Measurements from ENCODE around the gene G6PC1. TPM values are rescaled to one million over a fixed set of nuclear protein-coding genes. Genes with fewer than 3 reads are reported as not detected.

G6PC1 gene
- total RNA-seq, 4 donors from 2014 or later, result 0.06 TPM; not detected in 3

DNA sequence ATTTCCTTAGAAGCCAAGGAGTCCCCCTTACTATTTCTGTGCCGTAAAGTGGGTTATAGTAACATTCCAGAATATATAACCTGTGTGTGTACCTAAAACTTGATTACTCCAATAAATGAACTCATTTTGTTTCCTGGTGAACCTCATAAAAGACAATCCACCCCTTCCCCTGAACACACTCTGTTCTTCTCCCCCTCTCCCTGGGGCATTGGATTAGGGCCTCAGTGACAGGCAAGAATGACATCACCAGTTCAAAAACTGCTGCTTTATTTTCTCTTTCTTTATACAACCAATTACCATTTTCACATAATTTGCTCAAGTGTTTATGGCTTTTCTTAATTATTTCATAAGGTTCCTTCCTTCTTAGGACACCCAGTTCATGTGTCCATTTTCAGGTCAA is 46.2 kb downstream of the G6PC1 start:
- intact Hi-C loops (cut with DNase I), result no loop called here
- H3K27ac ChIP-seq (replicated peaks in 1 of 4), result peak overlapping the region in 2 of 4 donors; percentile 48

GRCh38 chr17:42950044-42950783 is 49.6 kb downstream of the G6PC1 start:
- Histone ChIP-seq H3K4me1 (peaks cover 4 to 13% (median 12%) of the 10 kb centered on the region in 4 donors), H3K4me3 (no peak overlapping the region), H3K27me3 (no peaks in the 10 kb centered on the region), H3K9me3 (no peaks in the 10 kb centered on the region), H3K27ac (replicated peaks in 1 of 4) (no peak overlapping the region), H3K36me3 (peaks cover 38 to 74% (median 73%) of the 10 kb centered on the region in 4 donors)
- no peak for DNase-seq (ENCODE audit: extremely low spot score)
- TF ChIP-seq POLR2A (IDR thresholded peaks at IDR 0.05; ENCODE audit: low read depth) (no peak), EP300 (IDR thresholded peaks at IDR 0.05) (no peak), POLR2AphosphoS5 (IDR thresholded peaks at IDR 0.05) (no peak)
- TF ChIP-seq, protein P1, sequence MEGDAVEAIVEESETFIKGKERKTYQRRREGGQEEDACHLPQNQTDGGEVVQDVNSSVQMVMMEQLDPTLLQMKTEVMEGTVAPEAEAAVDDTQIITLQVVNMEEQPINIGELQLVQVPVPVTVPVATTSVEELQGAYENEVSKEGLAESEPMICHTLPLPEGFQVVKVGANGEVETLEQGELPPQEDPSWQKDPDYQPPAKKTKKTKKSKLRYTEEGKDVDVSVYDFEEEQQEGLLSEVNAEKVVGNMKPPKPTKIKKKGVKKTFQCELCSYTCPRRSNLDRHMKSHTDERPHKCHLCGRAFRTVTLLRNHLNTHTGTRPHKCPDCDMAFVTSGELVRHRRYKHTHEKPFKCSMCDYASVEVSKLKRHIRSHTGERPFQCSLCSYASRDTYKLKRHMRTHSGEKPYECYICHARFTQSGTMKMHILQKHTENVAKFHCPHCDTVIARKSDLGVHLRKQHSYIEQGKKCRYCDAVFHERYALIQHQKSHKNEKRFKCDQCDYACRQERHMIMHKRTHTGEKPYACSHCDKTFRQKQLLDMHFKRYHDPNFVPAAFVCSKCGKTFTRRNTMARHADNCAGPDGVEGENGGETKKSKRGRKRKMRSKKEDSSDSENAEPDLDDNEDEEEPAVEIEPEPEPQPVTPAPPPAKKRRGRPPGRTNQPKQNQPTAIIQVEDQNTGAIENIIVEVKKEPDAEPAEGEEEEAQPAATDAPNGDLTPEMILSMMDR (IDR thresholded peaks at IDR 0.05), result no peak
- 95% methylated on average over 13 of the region's 13 CpGs for WGBS
- intact Hi-C loops (cut with DNase I), result no loop called here

More for the DNA sequence above, 46.2 kb downstream of the G6PC1 start:
- H3K4me3 ChIP-seq, result no peak overlapping the region
- H3K36me3 ChIP-seq, result peaks cover 22 to 40% (median 39%) of the 10 kb centered on the region in 4 donors
- DNase-seq (ENCODE audit: extremely low spot score), result no peak
- H3K27me3 ChIP-seq, result no peaks in the 10 kb centered on the region
- peaks cover 4 to 20% (median 17%) of the 10 kb centered on the region in 4 donors for H3K4me1 ChIP-seq
- no peaks in the 10 kb centered on the region for H3K9me3 ChIP-seq
- TF ChIP-seq, protein P1 (IDR thresholded peaks at IDR 0.05), result no peak
- TF ChIP-seq EP300 (IDR thresholded peaks at IDR 0.05) (no peak), POLR2A (IDR thresholded peaks at IDR 0.05; ENCODE audit: low read depth) (no peak), POLR2AphosphoS5 (IDR thresholded peaks at IDR 0.05) (no peak)
- WGBS, result 87% methylated on average over 1 of the region's 1 CpG

Small RNA genes lying within 50 kb of the gene (small RNA-seq; reads per million reads assigned to genes)
- gene RF00561, result 0 reads per million in 3 donors
- 0 reads per million in 3 donors for gene RNU6-287P

Other genes starting within 250 kb of the G6PC1 start
- 10 to 100 TPM; 25.3 to 40.2 (median 38.1) TPM for gene TUBG2, start 241.5 kb upstream of the G6PC1 start, total RNA-seq
- 10 to 100 TPM; 20.3 to 41.2 (median 27.3) TPM for gene PLEKHH3, start 223.8 kb upstream of the G6PC1 start, total RNA-seq
- 1 to 10 TPM; 2.9 to 8.4 (median 3.7) TPM for gene CCR10, start 219.0 kb upstream of the G6PC1 start, total RNA-seq
- 10 to 100 TPM in 1 of 4 donors, 1 to 10 TPM in 3; 4.7 to 13.2 (median 6.2) TPM for gene CNTNAP1, start 218.3 kb upstream of the G6PC1 start, total RNA-seq
- 10 to 100 TPM; 40.6 to 68.2 (median 54.6) TPM for gene EZH1, start 155.8 kb upstream of the G6PC1 start, total RNA-seq
- 10 to 100 TPM; 19.5 to 45.2 (median 34.2) TPM for gene RAMP2, start 139.6 kb upstream of the G6PC1 start, total RNA-seq
- gene VPS25, start 127.3 kb upstream of the G6PC1 start, total RNA-seq, result 10 to 100 TPM; 34.5 to 43.9 (median 38.0) TPM
- gene WNK4, start 120.2 kb upstream of the G6PC1 start, total RNA-seq, result 1 to 10 TPM in 3 of 4 donors, under 1 TPM in 1; 0.50 to 2.9 (median 2.1) TPM
- 10 to 100 TPM; 65.9 to 74.6 (median 68.3) TPM for gene COA3, start 102.1 kb upstream of the G6PC1 start, total RNA-seq
- gene CNTD1, start 101.9 kb upstream of the G6PC1 start, total RNA-seq, result 1 to 10 TPM in 1 of 4 donors, under 1 TPM in 2, not detected in 1; 0.50 to 3.9 (median 0.57) TPM
- 100 to 1,000 TPM; 165 to 293 (median 237) TPM for gene BECN1, start 76.5 kb upstream of the G6PC1 start, total RNA-seq
- gene PSME3, start 67.4 kb upstream of the G6PC1 start, total RNA-seq, result 10 to 100 TPM; 68.9 to 91.5 (median 77.2) TPM
- gene AOC2, start 56.2 kb upstream of the G6PC1 start, total RNA-seq, result 1 to 10 TPM in 3 of 4 donors, under 1 TPM in 1; 0.66 to 2.0 (median 1.4) TPM
- gene AOC3, start 49.6 kb upstream of the G6PC1 start, total RNA-seq, result 100 to 1,000 TPM in 3 of 4 donors, 10 to 100 TPM in 1; 89.0 to 242 (median 118) TPM
- 10 to 100 TPM; 21.9 to 35.7 (median 26.8) TPM for gene AARSD1, start 63.7 kb downstream of the G6PC1 start, total RNA-seq
- 10 to 100 TPM in 3 of 4 donors, 1 to 10 TPM in 1; 7.8 to 18.3 (median 13.1) TPM for gene PTGES3L, start 79.3 kb downstream of the G6PC1 start, total RNA-seq
- 10 to 100 TPM; 13.3 to 19.1 (median 16.5) TPM for gene RUNDC1, start 79.8 kb downstream of the G6PC1 start, total RNA-seq
- gene RPL27, start 97.6 kb downstream of the G6PC1 start, total RNA-seq, result 1,000 to 10,000 TPM; 1,126 to 2,755 (median 1,417) TPM
- gene IFI35, start 106.0 kb downstream of the G6PC1 start, total RNA-seq, result 10 to 100 TPM; 21.2 to 36.1 (median 28.8) TPM
- 100 to 1,000 TPM; 106 to 190 (median 139) TPM for gene VAT1, start 121.6 kb downstream of the G6PC1 start, total RNA-seq
- 1 to 10 TPM; 2.7 to 3.2 (median 2.8) TPM for gene RND2, start 124.4 kb downstream of the G6PC1 start, total RNA-seq
- gene BRCA1, start 224.6 kb downstream of the G6PC1 start, total RNA-seq, result 1 to 10 TPM; 3.1 to 7.6 (median 4.7) TPM